Measurements from ENCODE around the gene TSTD1. TPM values are rescaled to one million over a fixed set of nuclear protein-coding genes. Genes with fewer than 3 reads are reported as not detected.

TSTD1 gene
- total and polyA plus RNA-seq, 2 experiments from 2014 or later = 36.3 to 102 TPM

DNA sequence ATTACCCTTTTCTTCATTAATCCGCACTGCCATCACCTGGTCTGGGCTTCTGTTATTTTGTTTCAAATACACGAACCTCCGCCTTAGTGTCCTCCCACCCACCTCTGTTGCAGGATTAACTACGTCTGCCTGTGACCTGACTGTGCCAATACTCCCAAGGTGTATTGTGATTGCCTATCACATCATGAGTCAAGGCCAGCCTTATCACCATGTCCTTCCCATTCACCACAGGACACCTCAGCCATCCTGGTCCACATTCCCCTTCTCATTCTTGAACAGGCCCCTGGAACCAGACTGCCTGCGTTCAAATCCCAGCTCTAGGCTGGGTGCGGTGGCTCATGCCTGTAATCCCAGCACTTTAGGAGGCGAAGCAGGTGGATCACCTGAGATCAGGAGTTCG, 32.2 kb downstream of the TSTD1 start:
- Histone ChIP-seq H3K4me2 (no peak overlapping the region), H3K27me3 (no peaks in the 10 kb centered on the region), H3K4me1 (ENCODE audit: insufficient read depth) (peaks cover 19% of the 10 kb centered on the region), H4K20me1 (ENCODE audit: insufficient read depth, poor library complexity, severe bottlenecking) (peaks cover 51% of the 10 kb centered on the region), H3K79me2 (peaks cover 94% of the 10 kb centered on the region), H3K27ac (no peak overlapping the region), H3K9me2 (replicated peaks; ENCODE audit: insufficient read depth) (no peaks in the 10 kb centered on the region), H3K36me3 (replicated peaks; ENCODE audit: insufficient read depth, low read depth) (no peaks in the 10 kb centered on the region), H2AFZ (no peak overlapping the region), H3K9me3 (ENCODE audit: low read depth) (no peaks in the 10 kb centered on the region), H3K4me3 (no peak overlapping the region)
- WGBS (ENCODE audit: low lambda C conversion rate, missing lambda C conversion rate) = 86% methylated on average over 8 of the region's 8 CpGs
- no peak for DNase-seq (ENCODE audit: low spot score)
- no peak for TF ChIP-seq EZH2 (IDR thresholded peaks at IDR 0.05; ENCODE audit: borderline replicate concordance)
- TF ChIP-seq CTCF (IDR thresholded peaks at IDR 0.05; ENCODE audit: poor library complexity) = no peak
- TF ChIP-seq EZH2phosphoT487 (IDR thresholded peaks at IDR 0.05; ENCODE audit: low read depth, severe bottlenecking, unreplicated experiment) = no peak

DNA sequence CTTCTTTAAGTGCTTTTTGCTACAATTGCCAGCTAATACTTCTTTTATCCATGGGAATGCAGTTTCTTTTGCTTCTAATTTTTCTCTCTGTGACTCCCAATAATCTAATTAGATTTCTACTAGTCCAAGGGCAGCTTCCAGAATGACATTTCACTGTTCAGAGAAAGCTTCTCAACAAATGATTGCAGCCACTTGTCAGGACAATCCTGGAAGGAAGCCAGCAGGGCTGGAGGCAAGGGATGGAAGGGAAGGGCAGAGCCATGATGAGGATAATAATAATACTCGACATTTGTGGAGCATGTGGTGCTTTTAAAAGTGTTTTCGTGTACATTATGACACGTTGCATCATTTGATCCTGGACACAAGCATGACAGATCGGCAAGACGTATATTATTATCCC, 37.2 kb downstream of the TSTD1 start:
- peaks cover 58% of the 10 kb centered on the region for H3K79me2 ChIP-seq
- H3K4me1 ChIP-seq (ENCODE audit: insufficient read depth) = peaks cover 15% of the 10 kb centered on the region
- WGBS (ENCODE audit: low lambda C conversion rate, missing lambda C conversion rate) = 80% methylated on average over 5 of the region's 5 CpGs
- no peak overlapping the region for H3K27ac ChIP-seq
- H4K20me1 ChIP-seq (ENCODE audit: insufficient read depth, poor library complexity, severe bottlenecking) = peaks cover 24% of the 10 kb centered on the region
- no peak for DNase-seq (ENCODE audit: low spot score)
- no peak overlapping the region for H3K4me3 ChIP-seq
- H3K27me3 ChIP-seq = no peaks in the 10 kb centered on the region
- no peaks in the 10 kb centered on the region for H3K9me3 ChIP-seq (ENCODE audit: low read depth)
- TF ChIP-seq CTCF (IDR thresholded peaks at IDR 0.05; ENCODE audit: poor library complexity) = no peak
- no peak for TF ChIP-seq EZH2 (IDR thresholded peaks at IDR 0.05; ENCODE audit: borderline replicate concordance)
- no peak for TF ChIP-seq EZH2phosphoT487 (IDR thresholded peaks at IDR 0.05; ENCODE audit: low read depth, severe bottlenecking, unreplicated experiment)
- no peak overlapping the region for H3K4me2 ChIP-seq
- no peak overlapping the region for H2AFZ ChIP-seq
- no peaks in the 10 kb centered on the region for H3K36me3 ChIP-seq (replicated peaks; ENCODE audit: insufficient read depth, low read depth)
- no peaks in the 10 kb centered on the region for H3K9me2 ChIP-seq (replicated peaks; ENCODE audit: insufficient read depth)

GRCh38 chr1:161000736-161001480, 37.9 kb downstream of the TSTD1 start:
- DNase-seq (ENCODE audit: low spot score) = no peak
- Histone ChIP-seq H3K4me3 (no peak overlapping the region), H3K36me3 (replicated peaks; ENCODE audit: insufficient read depth, low read depth) (no peaks in the 10 kb centered on the region), H3K27ac (no peak overlapping the region), H2AFZ (no peak overlapping the region), H3K9me3 (ENCODE audit: low read depth) (no peaks in the 10 kb centered on the region), H3K27me3 (no peaks in the 10 kb centered on the region), H4K20me1 (ENCODE audit: insufficient read depth, poor library complexity, severe bottlenecking) (peaks cover 19% of the 10 kb centered on the region), H3K4me2 (no peak overlapping the region), H3K79me2 (peaks cover 51% of the 10 kb centered on the region), H3K9me2 (replicated peaks; ENCODE audit: insufficient read depth) (no peaks in the 10 kb centered on the region), H3K4me1 (ENCODE audit: insufficient read depth) (peaks cover 15% of the 10 kb centered on the region)
- no peak for TF ChIP-seq EZH2phosphoT487 (IDR thresholded peaks at IDR 0.05; ENCODE audit: low read depth, severe bottlenecking, unreplicated experiment)
- no peak for TF ChIP-seq EZH2 (IDR thresholded peaks at IDR 0.05; ENCODE audit: borderline replicate concordance)
- WGBS (ENCODE audit: low lambda C conversion rate, missing lambda C conversion rate) = 87% methylated on average over 11 of the region's 11 CpGs

GRCh38 chr1:160999376-160999775, 39.4 kb downstream of the TSTD1 start:
- 96% methylated on average over 5 of the region's 5 CpGs for WGBS (ENCODE audit: low lambda C conversion rate, missing lambda C conversion rate)
- Histone ChIP-seq H3K4me3 (no peak overlapping the region), H3K9me2 (replicated peaks; ENCODE audit: insufficient read depth) (no peaks in the 10 kb centered on the region), H3K79me2 (peaks cover 36% of the 10 kb centered on the region), H3K4me1 (ENCODE audit: insufficient read depth) (peaks cover 15% of the 10 kb centered on the region), H3K27me3 (no peaks in the 10 kb centered on the region), H3K36me3 (replicated peaks; ENCODE audit: insufficient read depth, low read depth) (no peaks in the 10 kb centered on the region), H3K9me3 (ENCODE audit: low read depth) (no peaks in the 10 kb centered on the region), H3K4me2 (no peak overlapping the region), H2AFZ (no peak overlapping the region), H3K27ac (peak overlapping the region; percentile 75), H4K20me1 (ENCODE audit: insufficient read depth, poor library complexity, severe bottlenecking) (peaks cover 6% of the 10 kb centered on the region)
- DNase-seq (ENCODE audit: low spot score) = no peak
- no peak for TF ChIP-seq EZH2phosphoT487 (IDR thresholded peaks at IDR 0.05; ENCODE audit: low read depth, severe bottlenecking, unreplicated experiment)
- no peak for TF ChIP-seq CTCF (IDR thresholded peaks at IDR 0.05; ENCODE audit: poor library complexity)

Data from hepatocyte (in vitro differentiated cells).